Astrocyte (in vitro differentiated cells and primary cell): ENCODE results near the gene CACNB2.

Experiments
- EZH2 ChIP-seq: IDR thresholded peaks from 2 replicates; pipeline ENCODE4 v1.6.1; 2012; ENCODE audit warnings: mild to moderate bottlenecking, low read length, inconsistent platforms; ENCODE audit not compliant: insufficient read depth
- TF ChIP-seq, protein P1 (sequence below): IDR thresholded peaks from 2 replicates; pipeline ENCODE4 v1.5.1; 2011; ENCODE audit warnings: low read depth, mild to moderate bottlenecking, inconsistent platforms, low read length, moderate library complexity; ENCODE audit not compliant: insufficient read depth

DNA sequence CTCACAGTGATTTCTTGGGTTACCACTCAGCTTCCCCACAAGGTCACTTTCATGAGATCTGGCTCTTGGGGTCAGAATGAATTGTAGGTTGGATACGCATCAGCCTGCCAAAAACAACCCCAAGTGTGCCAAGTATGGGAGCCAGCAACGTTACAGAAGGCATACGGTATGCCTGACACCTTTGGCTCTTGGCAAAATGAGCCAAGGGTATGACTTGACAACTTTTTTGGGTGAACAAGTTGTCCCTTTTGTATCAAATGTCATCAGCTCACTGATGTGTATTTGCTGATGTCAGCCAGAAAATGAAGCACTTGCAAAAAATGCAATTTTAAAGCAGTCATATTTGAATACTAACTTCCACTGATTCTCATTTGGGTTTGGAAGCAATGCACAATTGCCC, 168.4 kb downstream of the CACNB2 start:
- TF ChIP-seq, protein P1, sequence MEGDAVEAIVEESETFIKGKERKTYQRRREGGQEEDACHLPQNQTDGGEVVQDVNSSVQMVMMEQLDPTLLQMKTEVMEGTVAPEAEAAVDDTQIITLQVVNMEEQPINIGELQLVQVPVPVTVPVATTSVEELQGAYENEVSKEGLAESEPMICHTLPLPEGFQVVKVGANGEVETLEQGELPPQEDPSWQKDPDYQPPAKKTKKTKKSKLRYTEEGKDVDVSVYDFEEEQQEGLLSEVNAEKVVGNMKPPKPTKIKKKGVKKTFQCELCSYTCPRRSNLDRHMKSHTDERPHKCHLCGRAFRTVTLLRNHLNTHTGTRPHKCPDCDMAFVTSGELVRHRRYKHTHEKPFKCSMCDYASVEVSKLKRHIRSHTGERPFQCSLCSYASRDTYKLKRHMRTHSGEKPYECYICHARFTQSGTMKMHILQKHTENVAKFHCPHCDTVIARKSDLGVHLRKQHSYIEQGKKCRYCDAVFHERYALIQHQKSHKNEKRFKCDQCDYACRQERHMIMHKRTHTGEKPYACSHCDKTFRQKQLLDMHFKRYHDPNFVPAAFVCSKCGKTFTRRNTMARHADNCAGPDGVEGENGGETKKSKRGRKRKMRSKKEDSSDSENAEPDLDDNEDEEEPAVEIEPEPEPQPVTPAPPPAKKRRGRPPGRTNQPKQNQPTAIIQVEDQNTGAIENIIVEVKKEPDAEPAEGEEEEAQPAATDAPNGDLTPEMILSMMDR: no peak
- TF ChIP-seq EZH2: no peak
